Measurements from ENCODE around the gene ALDH1B1.
"Not testable (repeated sequence)": the region's sequence is repeated elsewhere in the genome, so short reads cannot be mapped to it uniquely, and the experiment has no call there.

Gene ALDH1B1

DNA sequence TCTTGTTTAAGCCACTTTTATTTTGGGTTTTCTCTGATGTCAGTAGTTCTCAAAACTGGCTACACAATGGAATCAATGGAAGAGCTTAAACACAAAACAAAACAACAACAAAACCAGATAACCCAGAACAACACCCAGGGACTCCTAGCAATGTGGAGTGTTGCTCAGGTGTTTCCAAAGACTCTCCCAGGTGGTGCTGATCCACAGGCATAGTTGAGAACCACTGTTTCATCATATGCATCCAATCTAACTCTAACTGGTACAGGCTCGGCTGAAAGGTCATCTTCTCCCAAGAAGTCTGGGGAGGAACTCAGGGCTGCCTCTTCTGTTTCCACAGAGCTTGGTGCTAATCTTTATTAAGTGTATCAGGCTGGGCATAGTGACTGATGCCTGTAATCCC lies 5.4 kb upstream of the ALDH1B1 start:
- no peak for DNase-seq (ENCODE audit: low read depth in 2 of 2)

DNA sequence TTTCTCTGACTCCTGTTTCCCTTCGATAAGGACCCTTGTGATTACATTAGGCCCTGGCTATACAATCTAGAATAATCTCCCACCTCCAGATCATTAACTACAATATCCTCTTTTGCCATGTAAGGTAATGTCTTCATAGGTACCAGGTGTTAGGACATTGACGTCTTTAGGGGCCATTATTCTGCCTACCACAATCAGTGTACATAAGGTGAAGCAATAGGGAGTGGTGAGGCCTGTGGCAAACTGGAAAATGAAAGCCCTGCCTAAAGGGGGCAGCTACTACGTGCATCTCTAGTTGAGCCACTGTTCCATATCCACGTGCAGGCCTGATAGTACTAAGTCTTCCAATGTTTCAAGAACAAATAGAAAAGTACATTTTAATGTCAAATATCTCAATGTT lies 4.8 kb upstream of the ALDH1B1 start:
- DNase-seq (ENCODE audit: low read depth in 2 of 2), result no peak

DNA sequence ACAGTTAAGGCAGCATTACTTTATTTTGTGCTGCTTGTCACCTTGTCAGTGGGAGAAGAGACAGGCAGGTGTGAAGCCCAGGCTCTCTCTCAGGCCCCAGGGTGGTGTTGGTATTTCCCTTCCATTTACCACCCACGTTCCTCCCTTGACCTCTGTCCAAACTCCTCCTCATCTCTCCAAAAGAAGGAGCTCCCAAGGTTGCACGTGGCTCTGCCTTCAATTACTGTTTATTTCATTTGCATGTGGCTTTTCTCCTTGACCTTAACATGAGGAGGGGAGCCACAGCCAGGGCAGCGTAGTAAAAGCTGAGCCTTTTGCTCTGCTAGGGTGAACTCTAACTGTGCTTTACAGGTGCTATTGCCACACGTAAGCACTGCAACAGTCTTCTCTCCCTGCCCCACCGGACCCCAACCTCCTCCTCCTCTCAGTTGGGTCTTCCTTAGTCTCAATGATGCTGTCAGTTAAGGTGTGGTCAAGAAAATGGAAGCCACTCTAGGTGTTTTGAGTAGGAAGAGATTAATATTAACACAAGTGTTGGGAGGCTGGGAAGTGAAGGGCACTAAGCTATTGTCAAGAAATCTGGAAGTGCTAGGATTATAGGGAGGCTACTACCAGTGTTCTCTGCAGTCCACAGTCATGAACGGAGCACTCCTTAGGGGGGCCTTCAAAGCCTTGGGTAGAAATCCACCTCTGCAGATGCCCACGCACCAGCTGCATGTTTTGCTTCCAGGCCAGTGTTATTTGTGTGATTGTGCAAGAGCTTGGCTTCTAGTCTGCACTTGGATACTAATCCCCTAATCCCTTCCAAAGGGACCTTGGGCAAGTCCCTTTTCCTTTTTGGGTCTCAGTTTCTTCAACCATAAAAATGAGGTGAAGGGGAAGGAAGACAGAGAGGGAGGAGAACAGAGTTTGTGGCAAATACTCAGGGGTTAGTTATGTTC lies 3.9 kb upstream of the ALDH1B1 start:
- DNase-seq (ENCODE audit: low read depth in 2 of 2), result no peak

DNA sequence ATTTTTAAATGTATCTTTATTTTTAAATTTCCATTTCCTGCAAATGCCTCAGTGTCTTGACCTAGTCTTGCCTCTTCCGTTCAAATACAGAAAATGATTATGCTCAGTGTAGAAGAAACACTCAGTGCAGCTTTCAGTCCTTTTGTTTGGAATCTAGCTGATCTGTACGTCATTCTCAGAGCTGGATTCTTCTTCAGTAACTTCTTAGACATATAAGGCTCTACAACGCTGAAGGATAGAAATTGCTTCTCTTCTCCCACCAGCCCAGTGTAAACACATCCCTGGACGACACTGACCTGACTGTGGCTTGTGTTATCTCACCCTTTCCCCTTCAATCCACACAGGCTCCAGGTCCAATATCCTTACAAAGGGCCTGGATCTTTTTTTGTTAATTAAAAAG lies 3.2 kb upstream of the ALDH1B1 start:
- DNase-seq (ENCODE audit: low read depth in 2 of 2), result no peak

DNA sequence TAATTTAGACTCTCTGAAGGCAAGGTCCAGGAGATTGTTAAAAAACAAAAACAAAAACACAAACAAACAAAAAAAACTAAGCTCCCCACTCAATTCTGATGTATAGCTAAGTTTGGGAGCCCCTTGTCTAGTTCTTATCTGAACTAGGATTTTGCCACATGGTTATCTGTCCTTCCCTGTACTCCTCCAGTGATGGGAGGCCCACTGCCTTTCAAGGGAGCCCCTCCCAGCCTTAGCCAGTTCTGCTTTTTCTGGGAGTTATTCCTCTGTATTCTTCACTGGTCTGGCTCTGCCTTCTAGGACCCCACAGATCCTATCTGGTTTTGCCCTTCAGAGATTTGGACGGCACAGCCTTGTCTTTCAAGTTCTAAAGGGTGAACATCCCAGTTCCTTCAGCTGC lies 2.1 kb upstream of the ALDH1B1 start:
- DNase-seq (ENCODE audit: low read depth in 2 of 2), result no peak

DNA sequence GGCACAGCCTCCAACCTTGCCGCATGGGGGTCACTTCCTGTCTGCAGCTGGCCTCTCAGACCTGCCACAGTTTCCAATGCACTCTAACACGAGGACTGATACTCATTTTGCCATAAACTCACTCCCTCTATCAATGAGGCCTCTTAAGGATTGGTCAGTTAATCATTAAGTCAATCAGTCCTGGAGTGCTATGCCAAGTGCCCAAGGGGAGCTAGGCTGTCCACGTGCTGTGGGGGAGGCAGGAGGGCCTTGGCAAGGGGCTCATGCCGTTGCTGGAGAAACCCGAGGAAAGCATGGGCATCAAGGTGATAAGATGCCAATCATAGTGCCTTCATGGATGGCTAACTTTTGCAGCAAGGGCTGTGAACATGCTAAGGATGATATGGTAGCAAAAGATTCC lies 1.7 kb upstream of the ALDH1B1 start:
- DNase-seq (ENCODE audit: low read depth in 2 of 2), result no peak

DNA sequence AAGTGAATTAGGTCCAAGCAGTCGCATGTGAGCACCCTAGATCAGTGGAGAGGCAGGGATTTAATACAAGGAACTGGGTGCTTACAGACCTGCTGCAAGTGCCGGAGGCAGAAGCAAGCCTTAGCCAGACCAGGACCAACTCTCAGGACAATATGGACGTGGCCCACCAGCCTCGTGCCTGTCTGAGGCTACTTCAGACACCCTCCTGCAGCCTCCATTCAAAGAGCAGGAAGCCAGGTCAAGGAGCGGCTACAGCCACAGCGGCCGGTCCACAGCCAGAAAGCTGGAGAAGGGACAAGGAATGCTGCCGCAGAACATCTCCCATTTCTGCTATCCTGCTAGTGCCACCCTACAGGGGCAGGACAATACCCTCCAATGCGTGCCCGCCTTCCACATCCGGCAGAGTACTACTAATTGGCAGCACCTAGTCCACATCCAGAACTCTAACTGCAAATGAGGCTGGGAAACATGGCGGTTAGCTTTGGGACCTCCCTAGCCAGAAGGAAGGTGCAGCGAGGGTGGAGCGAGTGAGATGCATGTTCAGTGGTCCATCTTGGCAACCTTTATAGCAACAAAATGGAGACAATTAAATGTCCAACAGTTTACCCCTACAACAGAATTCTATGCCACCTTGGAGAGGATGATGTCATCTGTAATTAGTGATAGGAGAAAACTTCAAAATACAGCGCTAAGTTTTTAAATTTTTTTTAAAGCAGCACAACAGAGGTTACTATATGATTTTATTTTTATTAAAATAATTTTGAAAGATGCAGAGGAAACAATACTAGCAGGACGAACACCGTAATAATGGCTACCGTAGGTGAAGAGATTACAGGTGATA lies 1.0 kb upstream of the ALDH1B1 start:
- no peak for DNase-seq (ENCODE audit: low read depth in 2 of 2)

DNA sequence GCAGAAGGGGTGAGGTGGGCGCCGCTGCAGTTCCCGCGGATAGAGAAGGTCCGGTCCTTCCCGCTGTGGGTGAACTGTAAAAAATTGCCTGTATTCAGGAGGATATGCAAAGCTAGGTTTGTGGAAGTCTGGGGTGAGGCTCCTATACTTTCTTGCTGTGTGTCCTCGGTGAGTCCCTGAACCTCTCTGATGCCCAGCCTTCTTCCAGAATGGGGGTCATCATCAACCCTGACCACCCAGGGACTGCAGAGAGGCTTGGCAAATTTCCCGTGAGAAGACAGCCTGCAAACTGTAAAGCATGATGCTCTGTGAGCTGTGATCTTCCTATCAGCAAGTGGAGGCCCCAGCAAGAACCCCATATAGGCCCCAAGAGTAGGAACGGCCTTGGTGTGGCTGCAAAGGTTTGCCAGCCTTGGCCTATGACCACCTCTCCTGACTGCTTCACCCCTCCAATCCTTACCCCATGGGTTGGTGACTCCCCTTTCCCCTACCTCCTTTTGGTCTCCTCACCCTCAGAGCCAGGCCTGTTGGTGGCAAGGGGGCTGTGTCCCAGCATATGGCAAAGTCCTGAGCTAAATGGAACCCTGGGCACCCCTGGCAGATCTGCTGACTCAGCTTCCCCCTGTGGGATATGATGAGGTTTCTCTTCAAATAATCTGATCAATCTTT lies 760 bp downstream of the ALDH1B1 start:
- no peak for DNase-seq (ENCODE audit: low read depth in 2 of 2)

DNA sequence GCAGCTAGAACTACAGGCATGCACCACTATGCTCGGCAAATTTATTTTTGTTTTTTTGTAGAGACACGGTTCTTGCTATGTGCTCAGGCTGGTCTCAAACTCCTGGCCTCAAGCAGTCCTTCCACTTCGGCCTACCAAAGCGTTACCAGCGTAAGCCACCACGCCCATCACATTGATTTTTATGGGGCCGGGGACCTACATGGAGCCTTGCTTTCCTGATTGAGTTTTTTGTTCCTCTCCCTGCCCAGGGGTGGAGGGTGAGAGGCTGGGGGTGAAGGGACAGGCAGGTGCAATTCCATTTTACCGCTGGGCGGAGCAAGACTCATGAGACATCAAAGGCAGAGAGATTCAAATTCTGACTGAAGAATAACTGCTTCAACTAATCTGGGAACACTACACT lies 1.9 kb downstream of the ALDH1B1 start:
- DNase-seq (ENCODE audit: low read depth in 2 of 2), result no peak

DNA sequence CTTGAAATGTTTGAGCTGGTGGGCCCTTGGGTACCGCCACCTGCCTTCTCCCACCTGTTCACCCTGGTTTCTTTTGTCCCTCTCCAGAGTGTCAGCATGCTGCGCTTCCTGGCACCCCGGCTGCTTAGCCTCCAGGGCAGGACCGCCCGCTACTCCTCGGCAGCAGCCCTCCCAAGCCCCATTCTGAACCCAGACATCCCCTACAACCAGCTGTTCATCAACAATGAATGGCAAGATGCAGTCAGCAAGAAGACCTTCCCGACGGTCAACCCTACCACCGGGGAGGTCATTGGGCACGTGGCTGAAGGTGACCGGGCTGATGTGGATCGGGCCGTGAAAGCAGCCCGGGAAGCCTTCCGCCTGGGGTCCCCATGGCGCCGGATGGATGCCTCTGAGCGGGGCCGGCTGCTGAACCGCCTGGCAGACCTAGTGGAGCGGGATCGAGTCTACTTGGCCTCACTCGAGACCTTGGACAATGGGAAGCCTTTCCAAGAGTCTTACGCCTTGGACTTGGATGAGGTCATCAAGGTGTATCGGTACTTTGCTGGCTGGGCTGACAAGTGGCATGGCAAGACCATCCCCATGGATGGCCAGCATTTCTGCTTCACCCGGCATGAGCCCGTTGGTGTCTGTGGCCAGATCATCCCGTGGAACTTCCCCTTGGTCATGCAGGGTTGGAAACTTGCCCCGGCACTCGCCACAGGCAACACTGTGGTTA lies 3.3 kb downstream of the ALDH1B1 start:
- DNase-seq (ENCODE audit: low read depth in 2 of 2), result no peak

DNA sequence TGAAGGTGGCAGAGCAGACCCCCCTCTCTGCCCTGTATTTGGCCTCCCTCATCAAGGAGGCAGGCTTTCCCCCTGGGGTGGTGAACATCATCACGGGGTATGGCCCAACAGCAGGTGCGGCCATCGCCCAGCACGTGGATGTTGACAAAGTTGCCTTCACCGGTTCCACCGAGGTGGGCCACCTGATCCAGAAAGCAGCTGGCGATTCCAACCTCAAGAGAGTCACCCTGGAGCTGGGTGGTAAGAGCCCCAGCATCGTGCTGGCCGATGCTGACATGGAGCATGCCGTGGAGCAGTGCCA lies 3.8 kb downstream of the ALDH1B1 start:
- no peak for DNase-seq (ENCODE audit: low read depth in 2 of 2)

DNA sequence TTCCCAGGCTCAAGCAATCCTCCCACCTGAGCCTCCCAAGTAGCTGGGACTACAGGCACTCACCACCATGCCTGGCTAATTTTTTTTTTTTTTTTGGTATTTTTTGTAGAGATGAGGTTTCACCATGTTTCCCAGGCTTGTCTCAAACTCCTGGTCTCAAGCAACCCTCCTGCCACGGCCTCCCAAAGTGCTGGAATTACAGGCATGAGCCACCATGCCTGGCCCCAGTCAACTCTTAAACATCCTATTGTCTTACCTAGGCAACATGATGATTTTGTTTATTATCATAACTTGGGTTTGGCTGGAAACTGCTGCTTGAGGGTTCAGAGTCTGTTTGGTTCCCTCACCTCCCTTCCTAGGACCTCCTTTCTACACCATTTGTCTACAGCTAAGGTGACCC lies 6.7 kb downstream of the ALDH1B1 start:
- DNase-seq (ENCODE audit: low read depth in 2 of 2), result not testable (repeated sequence)

DNA sequence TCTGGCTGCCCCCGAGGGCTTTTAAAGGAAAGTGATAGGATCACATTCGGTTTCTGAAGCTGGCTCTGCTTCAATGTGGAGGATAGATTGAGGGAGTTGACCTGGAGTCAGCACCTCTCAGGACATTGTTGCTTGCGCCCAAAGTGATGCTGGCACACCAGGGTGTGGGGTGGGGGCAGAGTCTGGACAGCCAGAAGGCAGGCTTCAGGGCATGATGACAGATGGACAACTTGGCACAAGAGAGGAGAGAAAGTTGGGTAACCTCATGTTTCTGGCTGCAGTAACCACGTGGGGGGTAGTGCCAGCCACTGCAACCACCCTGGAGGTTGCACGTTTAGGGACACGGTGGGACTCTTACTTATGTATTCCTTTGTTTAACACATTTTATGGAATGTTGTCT lies 9.5 kb downstream of the ALDH1B1 start:
- DNase-seq (ENCODE audit: low read depth in 2 of 2), result no peak

DNA sequence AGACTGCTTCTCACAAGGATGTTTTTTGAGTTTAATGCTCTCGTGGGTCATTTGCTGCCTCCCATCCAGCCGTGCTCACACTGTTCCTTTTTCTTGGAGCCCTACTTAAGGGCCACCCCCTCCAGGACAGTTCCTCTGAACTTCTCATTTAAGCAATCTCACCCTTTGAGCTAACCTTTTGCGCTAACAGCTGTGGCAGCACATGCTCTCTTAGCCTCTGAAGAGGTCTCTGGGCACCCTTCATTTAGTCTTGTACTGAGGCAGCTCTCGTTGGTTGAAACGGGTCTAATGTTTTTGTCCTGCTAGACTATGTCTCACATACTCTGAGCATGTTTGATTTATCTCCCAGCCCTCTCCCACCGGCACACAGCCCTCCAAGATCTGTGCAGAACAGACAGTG lies 11.8 kb downstream of the ALDH1B1 start:
- DNase-seq (ENCODE audit: low read depth in 2 of 2), result no peak

DNA sequence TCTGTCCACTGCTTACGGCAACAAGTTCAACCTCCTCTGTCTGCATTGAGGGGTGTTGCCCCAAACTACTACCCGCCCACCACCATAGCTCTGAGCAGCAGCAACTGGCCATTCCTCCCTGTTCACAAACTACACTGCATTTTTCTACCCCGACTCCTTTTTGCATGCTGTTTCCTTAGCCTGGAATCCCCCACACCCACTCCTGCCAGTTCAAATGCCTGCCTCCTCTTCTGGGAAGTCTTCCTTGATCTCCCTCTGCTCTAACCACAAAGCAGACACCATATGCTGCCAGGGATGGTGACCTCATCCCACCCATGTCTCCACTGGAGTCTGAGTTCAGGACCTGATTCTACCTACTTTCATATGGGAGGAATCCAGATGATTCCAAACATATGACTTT lies 13.3 kb downstream of the ALDH1B1 start:
- no peak for DNase-seq (ENCODE audit: low read depth in 2 of 2)

DNA sequence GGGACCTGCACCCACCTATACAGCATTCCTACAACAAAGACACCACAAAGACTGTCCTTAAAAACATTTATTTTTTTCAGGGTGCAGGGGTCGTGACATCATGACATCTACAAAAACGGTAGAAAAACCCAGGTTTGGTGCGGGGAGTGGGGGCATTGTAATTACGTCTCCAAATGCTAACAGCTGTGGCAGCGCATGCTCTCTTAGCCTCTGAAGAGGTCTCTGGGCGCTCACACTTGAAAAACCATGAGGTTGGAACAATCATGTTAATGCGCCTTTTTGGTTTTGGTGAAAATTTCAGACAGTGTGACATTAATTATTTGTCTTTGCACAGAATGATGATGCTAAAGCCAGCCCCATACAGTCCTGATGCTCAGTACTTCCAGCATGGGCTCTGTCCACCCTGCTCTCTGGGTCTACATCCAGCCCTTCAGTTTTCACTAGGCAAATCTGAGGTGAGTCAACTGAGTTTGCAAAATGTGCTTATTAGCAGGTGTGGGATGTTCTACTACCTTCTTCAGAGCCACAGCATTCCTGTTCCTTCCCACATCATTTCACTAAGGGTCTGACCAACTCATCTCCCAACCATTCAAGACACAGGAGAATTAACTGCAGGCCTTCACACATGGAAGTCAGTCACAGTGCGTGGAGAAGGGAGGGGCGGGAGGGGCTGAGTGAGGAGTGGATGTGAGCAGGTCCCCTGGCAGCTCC lies 14.1 kb downstream of the ALDH1B1 start:
- DNase-seq (ENCODE audit: low read depth in 2 of 2), result no peak

DNA sequence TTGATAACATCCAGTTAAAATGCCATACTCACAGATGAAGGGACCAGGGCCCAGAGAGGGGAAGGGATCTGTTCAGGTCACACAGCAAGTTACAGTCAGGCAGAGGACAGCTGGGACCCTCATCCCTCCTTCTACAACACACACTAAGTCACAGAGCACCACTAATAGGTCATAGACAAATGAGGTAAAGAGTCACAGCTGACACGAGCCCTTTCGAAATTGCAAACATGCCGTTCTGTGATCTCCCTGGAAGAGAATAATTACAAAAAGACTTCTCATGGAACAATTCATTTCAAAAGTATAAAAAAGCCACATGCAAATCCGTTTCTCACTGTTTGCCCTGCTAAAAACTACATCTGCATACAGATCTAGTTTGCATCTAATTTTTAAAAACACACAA lies 16.2 kb downstream of the ALDH1B1 start:
- no peak for DNase-seq (ENCODE audit: low read depth in 2 of 2)

DNA sequence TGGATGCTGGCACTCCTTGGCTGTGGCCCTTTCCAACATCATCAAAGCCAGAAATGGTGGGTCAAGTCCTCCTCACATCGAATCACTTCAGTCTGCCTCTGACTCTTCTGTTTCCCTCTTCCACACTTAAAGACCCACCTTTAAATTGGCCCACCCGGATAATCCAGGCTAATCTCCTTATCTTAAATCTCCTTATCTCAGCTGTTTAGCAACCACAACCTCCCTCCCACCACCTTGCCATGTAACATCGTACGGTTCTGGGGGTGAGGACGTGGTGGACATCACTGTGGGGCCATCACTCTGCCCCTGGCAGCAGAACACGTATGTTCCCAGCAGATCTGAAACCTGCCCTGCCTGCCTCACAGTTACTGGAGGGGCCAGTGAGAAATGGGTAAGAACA lies 20.2 kb downstream of the ALDH1B1 start:
- DNase-seq (ENCODE audit: low read depth in 2 of 2), result no peak

DNA sequence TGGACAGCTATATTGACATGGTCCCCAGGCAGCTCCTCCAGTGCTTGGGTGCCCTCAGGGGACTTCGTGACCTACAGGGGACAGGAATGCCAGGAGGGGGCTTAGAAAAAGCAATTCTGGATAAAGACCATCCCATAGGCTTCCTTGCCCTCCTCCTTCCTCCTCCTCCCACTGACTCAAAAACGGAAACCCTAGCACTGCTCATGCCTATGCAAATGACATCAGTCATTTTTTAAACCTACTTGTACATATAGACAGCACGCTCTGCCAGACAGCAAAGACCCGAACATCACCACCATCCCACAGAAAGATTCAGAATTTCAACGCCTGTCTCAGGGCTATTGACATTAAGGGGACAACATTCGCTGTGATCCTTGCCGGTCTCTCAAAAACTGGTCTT lies 20.8 kb downstream of the ALDH1B1 start:
- DNase-seq (ENCODE audit: low read depth in 2 of 2), result no peak

DNA sequence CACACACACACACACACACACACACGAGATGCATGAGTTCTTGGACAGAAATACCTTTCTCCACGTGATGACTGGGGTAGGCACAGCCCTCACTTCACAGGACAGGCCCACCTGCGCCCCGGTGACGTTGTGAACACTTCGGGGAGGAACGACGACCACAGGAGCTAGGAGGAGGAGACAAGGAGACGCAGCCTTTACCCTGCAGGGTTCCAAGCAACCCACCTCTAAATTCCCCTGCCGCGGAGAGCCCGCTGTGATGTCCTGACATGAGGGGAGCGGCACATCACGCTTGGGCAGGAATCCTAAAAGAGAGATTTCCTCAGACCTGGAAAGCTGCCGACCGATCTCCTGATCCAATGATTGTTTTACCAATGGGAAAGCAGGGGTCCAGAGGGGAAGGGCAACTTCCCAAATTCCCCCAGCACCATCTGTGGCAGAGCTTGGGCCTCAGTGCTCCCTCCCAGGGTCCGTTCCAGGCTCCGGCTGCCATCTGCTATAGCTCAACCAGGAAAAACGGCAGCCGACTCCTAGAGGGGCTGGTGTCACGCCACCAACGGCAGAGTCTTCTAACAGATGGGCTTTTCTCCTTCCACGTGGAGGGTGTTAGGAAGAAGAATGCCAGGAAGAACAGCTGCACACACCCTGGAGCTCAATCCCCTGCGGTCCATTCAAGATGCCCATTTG lies 21.7 kb downstream of the ALDH1B1 start:
- DNase-seq (ENCODE audit: low read depth in 2 of 2), result no peak

DNA sequence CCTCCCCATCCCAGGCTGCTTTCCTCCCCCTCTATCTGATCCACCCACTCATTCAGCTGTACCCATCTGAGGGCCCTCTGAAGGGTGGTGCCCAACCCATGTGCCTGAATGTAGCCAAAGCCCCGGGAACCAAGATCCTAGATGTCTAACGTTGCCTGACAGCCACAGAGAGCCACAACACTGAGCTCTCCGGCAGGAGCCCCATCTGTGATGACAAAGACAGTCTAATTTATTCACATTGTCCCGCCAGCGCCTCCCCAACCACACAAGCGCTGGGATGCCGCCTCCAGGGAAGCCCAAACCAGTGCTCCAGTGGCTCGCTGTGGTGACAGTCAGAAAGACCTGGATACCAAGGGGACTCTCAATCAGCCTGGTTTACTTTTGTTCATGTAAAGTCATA lies 23.4 kb downstream of the ALDH1B1 start:
- DNase-seq (ENCODE audit: low read depth in 2 of 2), result no peak
